WTC11 (cell line): ENCODE results near the gene HDLBP. TPM values are rescaled to one million over a fixed set of nuclear protein-coding genes. Genes with fewer than 3 reads are reported as not detected.
A peak's percentile ranks its signal among the peaks of the same experiment; 100 is the strongest.

Experiments
- ATAC-seq: fragments of 200-7000 bp; cut with Tn5 transposase; 2 replicates; pipeline ENCODE4 v1.10.0; 2021; ENCODE audit warnings: mild to moderate bottlenecking, moderate library complexity
- CTCF ChIA-PET: fragments of 300-600 bp; sonication (Branson Sonifier 250); formaldehyde crosslinking; loops from one replicate; lab custom pipeline; 2021; ENCODE audit warnings: antibody characterized with exemption; lab: Charles Lee
- POLR2A ChIA-PET: fragments of 350-600 bp; sonication (Branson Sonifier 250); formaldehyde crosslinking; loops from one replicate; lab custom pipeline; 2021; ENCODE audit warnings: antibody characterized with exemption; lab: Charles Lee
- DNase-seq: peaks from one replicate; pipeline ENCODE4 v3.0.0; 2021; ENCODE audit warnings: low spot score
- H3K27ac Mint-ChIP-seq: 2 replicates; pipeline ENCODE4 v1.8.0; 2021; ENCODE audit warnings: mixed read lengths
- H3K27me3 Mint-ChIP-seq: 2 replicates; pipeline ENCODE4 v1.8.0; 2021; ENCODE audit warnings: low read depth, mild to moderate bottlenecking, moderate library complexity, mixed read lengths
- H3K36me3 Mint-ChIP-seq: 2 replicates; pipeline ENCODE4 v1.8.0; 2021; ENCODE audit warnings: mixed read lengths
- H3K4me1 Mint-ChIP-seq: 2 replicates; pipeline ENCODE4 v1.8.0; 2022; ENCODE audit warnings: mixed read lengths
- H3K4me3 Mint-ChIP-seq: 2 replicates; pipeline ENCODE4 v1.8.0; 2021; ENCODE audit warnings: mild to moderate bottlenecking, moderate library complexity, mixed read lengths
- H3K9me3 Mint-ChIP-seq: 2 replicates; pipeline ENCODE4 v1.8.0; 2021; ENCODE audit warnings: mixed read lengths
- ATF1 ChIP-seq: sonication (generic); formaldehyde crosslinking; IDR thresholded peaks from 2 replicates; pipeline ENCODE4 v1.8.1; 2023; ENCODE audit warnings: mild to moderate bottlenecking, moderate library complexity, missing genetic modification reagents
- CBFB ChIP-seq: sonication (generic); formaldehyde crosslinking; IDR thresholded peaks from 2 replicates; pipeline ENCODE4 v1.8.1; 2022; ENCODE audit warnings: mild to moderate bottlenecking, low read depth, missing genetic modification reagents
- CREB1 ChIP-seq: sonication (generic); formaldehyde crosslinking; IDR thresholded peaks from 2 replicates; pipeline ENCODE4 v1.8.0; 2023; ENCODE audit warnings: mild to moderate bottlenecking, missing genetic modification reagents
- E2F1 ChIP-seq: sonication (generic); formaldehyde crosslinking; IDR thresholded peaks from 2 replicates; pipeline ENCODE4 v1.8.0; 2022; ENCODE audit warnings: mild to moderate bottlenecking, missing genetic modification reagents
- E2F5 ChIP-seq: sonication (generic); formaldehyde crosslinking; IDR thresholded peaks from 2 replicates; pipeline ENCODE4 v1.8.1; 2022; ENCODE audit warnings: mild to moderate bottlenecking, moderate library complexity, missing genetic modification reagents
- IRF2 ChIP-seq: sonication (generic); formaldehyde crosslinking; IDR thresholded peaks from 2 replicates; pipeline ENCODE4 v1.8.0; 2022; ENCODE audit warnings: low read depth, missing genetic modification reagents, borderline replicate concordance
- NFATC4 ChIP-seq: fragments of 250-450 bp; sonication (Bioruptor Pico); IDR thresholded peaks from 2 replicates; pipeline ENCODE4 v1.9.0; 2021; ENCODE audit warnings: mild to moderate bottlenecking
- OVOL2 ChIP-seq: fragments of 250-450 bp; sonication (Bioruptor Pico); IDR thresholded peaks from 2 replicates; pipeline ENCODE4 v1.9.0; 2021; ENCODE audit warnings: mild to moderate bottlenecking, borderline replicate concordance
- PRDM15 ChIP-seq: sonication (generic); formaldehyde crosslinking; IDR thresholded peaks from 2 replicates; pipeline ENCODE4 v1.8.0; 2022; ENCODE audit warnings: missing genetic modification reagents
- PRRX2 ChIP-seq: fragments of 250-450 bp; sonication (Bioruptor Pico); IDR thresholded peaks from 2 replicates; pipeline ENCODE4 v1.8.0; 2021; ENCODE audit warnings: mild to moderate bottlenecking
- SMAD3 ChIP-seq: sonication (generic); formaldehyde crosslinking; IDR thresholded peaks from 2 replicates; pipeline ENCODE4 v1.8.0; 2022; ENCODE audit warnings: missing genetic modification reagents, mild to moderate bottlenecking, borderline replicate concordance
- TEAD1 ChIP-seq: sonication (generic); formaldehyde crosslinking; IDR thresholded peaks from 2 replicates; pipeline ENCODE4 v1.8.0; 2022; ENCODE audit warnings: mild to moderate bottlenecking, missing genetic modification reagents
- TEAD4 ChIP-seq: sonication (generic); formaldehyde crosslinking; IDR thresholded peaks from 2 replicates; pipeline ENCODE4 v1.8.0; 2022; ENCODE audit warnings: mild to moderate bottlenecking, missing genetic modification reagents
- ZNF263 ChIP-seq: sonication (generic); formaldehyde crosslinking; IDR thresholded peaks from 2 replicates; pipeline ENCODE4 v1.8.1; 2022; ENCODE audit warnings: low read depth, mild to moderate bottlenecking, moderate library complexity, missing genetic modification reagents
- ZNF281 ChIP-seq: sonication (generic); formaldehyde crosslinking; IDR thresholded peaks from 2 replicates; pipeline ENCODE4 v1.8.0; 2023; ENCODE audit warnings: mild to moderate bottlenecking, missing genetic modification reagents
- ZNF423 ChIP-seq: fragments of 250-450 bp; sonication (Bioruptor Pico); IDR thresholded peaks from 2 replicates; pipeline ENCODE4 v2.1.2; 2022; ENCODE audit warnings: mild to moderate bottlenecking, moderate library complexity
- total RNA-seq: library from RNA; stranded (reverse); gene quantifications from 3 replicates; pipeline ENCODE4 v1.2.3, GENCODE V29; 2021
- TF ChIP-seq, protein P1 (sequence below): sonication (generic); formaldehyde crosslinking; IDR thresholded peaks from 2 replicates; pipeline ENCODE4 v1.8.1; 2023; ENCODE audit warnings: mild to moderate bottlenecking, missing genetic modification reagents
- TF ChIP-seq, protein P2 (sequence below): sonication (generic); formaldehyde crosslinking; IDR thresholded peaks from 2 replicates; pipeline ENCODE4 v1.8.0; 2023; ENCODE audit warnings: missing genetic modification reagents
- TF ChIP-seq, protein P3 (sequence below): fragments of 250-450 bp; sonication (Bioruptor Pico); IDR thresholded peaks from 2 replicates; pipeline ENCODE4 v1.9.0; 2021; ENCODE audit warnings: mild to moderate bottlenecking

Gene HDLBP
- total RNA-seq, 1 experiment from 2014 or later: 368 TPM

DNA sequence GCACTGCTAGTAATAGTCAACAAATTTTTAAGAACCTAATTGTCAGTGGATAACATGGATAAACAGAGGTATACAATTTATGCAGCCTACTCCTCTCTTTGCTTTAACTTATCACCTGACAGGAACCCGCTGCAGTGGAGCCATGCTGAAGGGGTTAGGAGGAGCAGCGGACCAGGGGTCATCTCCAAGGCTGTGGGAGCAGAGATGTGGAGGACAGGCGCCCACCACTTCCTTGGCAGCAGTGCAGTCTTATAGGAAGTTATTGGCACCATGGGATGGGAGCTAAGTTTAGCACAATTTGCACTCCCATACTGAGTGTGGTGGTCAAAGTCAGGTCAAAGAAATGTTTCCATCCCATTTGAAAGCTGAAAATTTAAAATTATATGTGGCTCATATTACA is 35.6 kb downstream of the HDLBP start:
- Mint-ChIP-seq H3K36me3 (peaks cover 4% of the 10 kb centered on the region; the same call in 1 of the 2 replicates), H3K4me3 (no peak overlapping the region), H3K27ac (peak overlapping the region; percentile 77; the same call in 1 of the 2 replicates), H3K9me3 (peaks cover 13% of the 10 kb centered on the region; the same call in 1 of the 2 replicates), H3K27me3 (no peaks in the 10 kb centered on the region), H3K4me1 (peaks cover 21% of the 10 kb centered on the region)
- ChIA-PET CTCF (no interaction called here), POLR2A (interaction anchor here (0.5 kb wide), 1 partner anchor 12 kb away, joined by 4 read pairs; no protein-coding TSS in a partner anchor)
- ATAC-seq: peak; percentile 51
- no peak for DNase-seq
- TF ChIP-seq OVOL2 (CRISPR knock-in tag) (no peak), PRRX2 (no peak), CREB1 (CRISPR knock-in tag) (no peak), E2F1 (no peak), E2F5 (CRISPR knock-in tag) (no peak), NFATC4 (no peak), IRF2 (no peak), ZNF423 (CRISPR knock-in tag) (no peak), ATF1 (CRISPR knock-in tag) (no peak), PRDM15 (CRISPR knock-in tag) (no peak), TEAD4 (no peak), TEAD1 (CRISPR knock-in tag) (no peak), SMAD3 (CRISPR knock-in tag) (no peak), ZNF263 (CRISPR knock-in tag) (no peak), ZNF281 (CRISPR knock-in tag) (no peak), CBFB (no peak)
- TF ChIP-seq, protein P1, sequence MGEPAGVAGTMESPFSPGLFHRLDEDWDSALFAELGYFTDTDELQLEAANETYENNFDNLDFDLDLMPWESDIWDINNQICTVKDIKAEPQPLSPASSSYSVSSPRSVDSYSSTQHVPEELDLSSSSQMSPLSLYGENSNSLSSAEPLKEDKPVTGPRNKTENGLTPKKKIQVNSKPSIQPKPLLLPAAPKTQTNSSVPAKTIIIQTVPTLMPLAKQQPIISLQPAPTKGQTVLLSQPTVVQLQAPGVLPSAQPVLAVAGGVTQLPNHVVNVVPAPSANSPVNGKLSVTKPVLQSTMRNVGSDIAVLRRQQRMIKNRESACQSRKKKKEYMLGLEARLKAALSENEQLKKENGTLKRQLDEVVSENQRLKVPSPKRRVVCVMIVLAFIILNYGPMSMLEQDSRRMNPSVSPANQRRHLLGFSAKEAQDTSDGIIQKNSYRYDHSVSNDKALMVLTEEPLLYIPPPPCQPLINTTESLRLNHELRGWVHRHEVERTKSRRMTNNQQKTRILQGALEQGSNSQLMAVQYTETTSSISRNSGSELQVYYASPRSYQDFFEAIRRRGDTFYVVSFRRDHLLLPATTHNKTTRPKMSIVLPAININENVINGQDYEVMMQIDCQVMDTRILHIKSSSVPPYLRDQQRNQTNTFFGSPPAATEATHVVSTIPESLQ: no peak
- TF ChIP-seq, protein P2, sequence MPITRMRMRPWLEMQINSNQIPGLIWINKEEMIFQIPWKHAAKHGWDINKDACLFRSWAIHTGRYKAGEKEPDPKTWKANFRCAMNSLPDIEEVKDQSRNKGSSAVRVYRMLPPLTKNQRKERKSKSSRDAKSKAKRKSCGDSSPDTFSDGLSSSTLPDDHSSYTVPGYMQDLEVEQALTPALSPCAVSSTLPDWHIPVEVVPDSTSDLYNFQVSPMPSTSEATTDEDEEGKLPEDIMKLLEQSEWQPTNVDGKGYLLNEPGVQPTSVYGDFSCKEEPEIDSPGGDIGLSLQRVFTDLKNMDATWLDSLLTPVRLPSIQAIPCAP (CRISPR knock-in tag): no peak
- TF ChIP-seq, protein P3, sequence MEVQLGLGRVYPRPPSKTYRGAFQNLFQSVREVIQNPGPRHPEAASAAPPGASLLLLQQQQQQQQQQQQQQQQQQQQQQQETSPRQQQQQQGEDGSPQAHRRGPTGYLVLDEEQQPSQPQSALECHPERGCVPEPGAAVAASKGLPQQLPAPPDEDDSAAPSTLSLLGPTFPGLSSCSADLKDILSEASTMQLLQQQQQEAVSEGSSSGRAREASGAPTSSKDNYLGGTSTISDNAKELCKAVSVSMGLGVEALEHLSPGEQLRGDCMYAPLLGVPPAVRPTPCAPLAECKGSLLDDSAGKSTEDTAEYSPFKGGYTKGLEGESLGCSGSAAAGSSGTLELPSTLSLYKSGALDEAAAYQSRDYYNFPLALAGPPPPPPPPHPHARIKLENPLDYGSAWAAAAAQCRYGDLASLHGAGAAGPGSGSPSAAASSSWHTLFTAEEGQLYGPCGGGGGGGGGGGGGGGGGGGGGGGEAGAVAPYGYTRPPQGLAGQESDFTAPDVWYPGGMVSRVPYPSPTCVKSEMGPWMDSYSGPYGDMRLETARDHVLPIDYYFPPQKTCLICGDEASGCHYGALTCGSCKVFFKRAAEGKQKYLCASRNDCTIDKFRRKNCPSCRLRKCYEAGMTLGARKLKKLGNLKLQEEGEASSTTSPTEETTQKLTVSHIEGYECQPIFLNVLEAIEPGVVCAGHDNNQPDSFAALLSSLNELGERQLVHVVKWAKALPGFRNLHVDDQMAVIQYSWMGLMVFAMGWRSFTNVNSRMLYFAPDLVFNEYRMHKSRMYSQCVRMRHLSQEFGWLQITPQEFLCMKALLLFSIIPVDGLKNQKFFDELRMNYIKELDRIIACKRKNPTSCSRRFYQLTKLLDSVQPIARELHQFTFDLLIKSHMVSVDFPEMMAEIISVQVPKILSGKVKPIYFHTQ (CRISPR knock-in tag): no peak
